Neural progenitor cell (in vitro differentiated cells): Measurements from ENCODE around the gene SAMD4B.

Source experiments
- EZH2phosphoT487 ChIP-seq: fragments of 200-600 bp; sonication (generic); IDR thresholded peaks from 2 replicates; pipeline ENCODE4 v1.6.1; 2017; ENCODE audit warnings: antibody characterized with exemption
- TF ChIP-seq, protein P1 (sequence below): fragments of 200-600 bp; sonication (generic); IDR thresholded peaks from 2 replicates; pipeline ENCODE4 v1.5.1; 2017; ENCODE audit warnings: antibody characterized with exemption, mild to moderate bottlenecking

- TF ChIP-seq, protein P1, sequence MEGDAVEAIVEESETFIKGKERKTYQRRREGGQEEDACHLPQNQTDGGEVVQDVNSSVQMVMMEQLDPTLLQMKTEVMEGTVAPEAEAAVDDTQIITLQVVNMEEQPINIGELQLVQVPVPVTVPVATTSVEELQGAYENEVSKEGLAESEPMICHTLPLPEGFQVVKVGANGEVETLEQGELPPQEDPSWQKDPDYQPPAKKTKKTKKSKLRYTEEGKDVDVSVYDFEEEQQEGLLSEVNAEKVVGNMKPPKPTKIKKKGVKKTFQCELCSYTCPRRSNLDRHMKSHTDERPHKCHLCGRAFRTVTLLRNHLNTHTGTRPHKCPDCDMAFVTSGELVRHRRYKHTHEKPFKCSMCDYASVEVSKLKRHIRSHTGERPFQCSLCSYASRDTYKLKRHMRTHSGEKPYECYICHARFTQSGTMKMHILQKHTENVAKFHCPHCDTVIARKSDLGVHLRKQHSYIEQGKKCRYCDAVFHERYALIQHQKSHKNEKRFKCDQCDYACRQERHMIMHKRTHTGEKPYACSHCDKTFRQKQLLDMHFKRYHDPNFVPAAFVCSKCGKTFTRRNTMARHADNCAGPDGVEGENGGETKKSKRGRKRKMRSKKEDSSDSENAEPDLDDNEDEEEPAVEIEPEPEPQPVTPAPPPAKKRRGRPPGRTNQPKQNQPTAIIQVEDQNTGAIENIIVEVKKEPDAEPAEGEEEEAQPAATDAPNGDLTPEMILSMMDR: no peak
- no peak for TF ChIP-seq EZH2phosphoT487
Measured at GRCh38 chr19:39310558-39311311, 31.5 kb upstream of the SAMD4B start.
